HL-60/S4 (cell line): ENCODE data around the gene F2RL3.

ENCODE experiments used
- in situ Hi-C: fragments of 300-500 bp; cut with MboI; formaldehyde crosslinking; loops from 2 replicates; pipeline ENCODE4 v1.14.3; 2022; ENCODE audit warnings: low sequenced_read_pairs

F2RL3 gene

DNA sequence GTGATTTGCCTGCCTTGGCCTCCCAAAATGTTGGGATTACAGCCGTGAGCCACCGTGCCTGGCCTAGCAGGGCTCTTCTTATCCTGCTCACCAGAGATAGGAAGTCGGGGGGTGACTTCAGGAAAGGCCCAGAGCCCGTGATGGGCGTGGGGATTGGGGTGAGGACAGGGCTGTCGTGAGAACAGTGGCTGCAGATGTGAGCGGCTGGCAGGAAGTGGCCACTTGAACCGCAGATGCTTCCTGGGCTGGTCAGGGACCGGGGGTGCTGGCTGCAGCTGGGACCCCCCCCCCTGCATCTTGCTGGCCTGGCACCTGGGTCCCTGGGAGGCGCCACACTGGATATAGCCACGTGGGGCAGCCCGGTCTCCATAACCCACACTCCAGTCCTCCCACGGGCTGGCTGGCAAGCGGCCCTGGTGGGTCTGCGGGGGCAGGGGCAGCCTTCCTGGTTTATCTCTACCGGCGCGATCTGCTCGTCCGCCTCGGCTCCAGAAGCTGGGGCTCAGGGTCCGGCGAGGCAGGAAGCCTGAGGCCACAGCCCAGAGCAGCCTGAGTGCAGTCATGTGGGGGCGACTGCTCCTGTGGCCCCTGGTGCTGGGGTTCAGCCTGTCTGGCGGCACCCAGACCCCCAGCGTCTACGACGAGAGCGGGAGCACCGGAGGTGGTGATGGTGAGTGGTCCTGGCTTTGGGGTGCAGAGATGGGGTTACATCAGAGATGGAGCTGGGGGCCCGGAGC lies at the start of gene F2RL3:
TSS of gene F2RL3 (plus strand) at position 371 of the 737 bp plus-strand sequence. CDS start at position 562, 191 bp downstream.
- in situ Hi-C loops, result no loop called here

GRCh38 chr19:16841391-16841926 lies 47.3 kb upstream of the F2RL3 start:
- in situ Hi-C loops, result no loop called here

GRCh38 chr19:16846901-16847300 lies 41.9 kb upstream of the F2RL3 start:
- in situ Hi-C loops, result no loop called here

GRCh38 chr19:16847430-16847829 lies 41.4 kb upstream of the F2RL3 start:
- in situ Hi-C loops, result no loop called here

GRCh38 chr19:16849168-16849567 lies 39.6 kb upstream of the F2RL3 start:
- in situ Hi-C loops, result no loop called here

DNA sequence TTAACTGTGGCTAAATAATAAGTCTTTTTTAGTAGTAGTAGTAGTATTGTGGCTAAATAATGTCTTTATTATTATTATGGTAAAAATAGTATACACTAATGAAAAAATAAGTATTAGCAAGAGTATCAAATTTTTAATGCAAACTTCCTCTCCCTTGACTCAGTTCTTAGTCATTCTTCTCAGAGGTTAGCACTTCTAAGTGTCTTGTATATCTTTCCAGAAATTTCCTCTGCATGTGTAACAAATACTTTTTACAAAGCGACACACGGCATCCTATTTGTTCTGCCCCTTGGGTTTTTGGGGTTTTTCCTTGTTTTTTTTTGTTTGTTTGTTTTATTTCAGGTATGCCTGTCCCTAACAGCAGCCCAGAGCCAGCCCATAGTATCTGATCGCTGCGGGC lies 38.7 kb upstream of the F2RL3 start:
- in situ Hi-C loops, result no loop called here

GRCh38 chr19:16851031-16851712 lies 37.6 kb upstream of the F2RL3 start:
- in situ Hi-C loops, result no loop called here

- in situ Hi-C loops, result no loop called here
These were observed 35.7 kb upstream of the F2RL3 start for GRCh38 chr19:16853066-16853465.

- in situ Hi-C loops, result no loop called here
These were observed 32.7 kb upstream of the F2RL3 start for GRCh38 chr19:16856091-16856490.

GRCh38 chr19:16859626-16860025 lies 29.2 kb upstream of the F2RL3 start:
- in situ Hi-C loops, result no loop called here

- in situ Hi-C loops, result no loop called here
These were observed 28.7 kb upstream of the F2RL3 start for GRCh38 chr19:16860118-16860517.

GRCh38 chr19:16861011-16861410 lies 27.8 kb upstream of the F2RL3 start:
- in situ Hi-C loops, result no loop called here

DNA sequence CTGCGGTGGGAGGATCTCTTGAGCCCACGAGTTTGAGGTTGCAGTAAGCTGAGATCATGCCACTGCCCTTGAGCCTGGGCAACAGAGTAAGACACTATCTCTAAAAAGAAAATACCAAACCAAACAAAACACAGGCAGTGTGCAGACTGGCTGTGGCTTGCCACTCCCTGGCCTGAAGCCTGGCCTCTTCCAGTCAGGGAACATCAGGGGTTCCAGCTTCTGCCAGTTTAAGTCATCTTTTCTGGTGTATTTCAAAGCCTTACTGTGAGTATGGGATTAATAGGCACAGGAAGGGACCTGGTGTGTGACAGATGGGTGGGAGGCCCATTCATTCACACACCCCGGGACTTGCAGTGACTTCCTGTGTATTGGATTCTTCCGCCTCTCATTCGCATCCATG lies 27.0 kb upstream of the F2RL3 start:
- in situ Hi-C loops, result no loop called here

- in situ Hi-C loops, result no loop called here
These were observed 25.9 kb upstream of the F2RL3 start for GRCh38 chr19:16862826-16863415.

- in situ Hi-C loops, result no loop called here
These were observed 21.6 kb upstream of the F2RL3 start for GRCh38 chr19:16867211-16867610.

- in situ Hi-C loops, result no loop called here
These were observed 20.2 kb upstream of the F2RL3 start for GRCh38 chr19:16868423-16869130.

GRCh38 chr19:16869331-16869972 lies 19.3 kb upstream of the F2RL3 start:
- in situ Hi-C loops, result no loop called here

GRCh38 chr19:16871871-16872270 lies 16.9 kb upstream of the F2RL3 start:
- in situ Hi-C loops, result no loop called here

GRCh38 chr19:16872728-16873127 lies 16.1 kb upstream of the F2RL3 start:
- in situ Hi-C loops, result no loop called here

DNA sequence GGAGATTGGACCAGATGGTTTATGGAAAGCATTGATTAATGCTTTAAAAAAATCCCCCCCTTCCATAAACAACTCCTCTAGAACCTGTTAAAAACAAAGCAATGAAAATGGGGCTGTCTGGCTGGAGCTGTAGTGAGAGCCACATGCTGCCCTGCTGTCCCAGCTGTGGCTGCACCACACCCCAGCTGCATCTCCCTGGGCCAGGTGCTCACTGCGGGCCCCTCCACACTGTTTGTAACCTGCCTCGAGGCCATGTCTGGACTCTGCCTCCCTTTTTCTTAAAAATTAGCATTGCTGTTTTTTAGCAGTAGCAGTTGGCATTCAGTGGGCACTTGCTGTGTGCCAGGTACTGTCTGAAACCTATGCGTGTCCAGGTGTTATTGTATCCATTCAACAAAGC lies 15.2 kb upstream of the F2RL3 start:
- in situ Hi-C loops, result no loop called here
